ENCODE data around the gene FUS.
"Not testable (repeated sequence)": the region's sequence is repeated elsewhere in the genome, so short reads cannot be mapped to it uniquely, and the experiment has no call there.

FUS gene

DNA sequence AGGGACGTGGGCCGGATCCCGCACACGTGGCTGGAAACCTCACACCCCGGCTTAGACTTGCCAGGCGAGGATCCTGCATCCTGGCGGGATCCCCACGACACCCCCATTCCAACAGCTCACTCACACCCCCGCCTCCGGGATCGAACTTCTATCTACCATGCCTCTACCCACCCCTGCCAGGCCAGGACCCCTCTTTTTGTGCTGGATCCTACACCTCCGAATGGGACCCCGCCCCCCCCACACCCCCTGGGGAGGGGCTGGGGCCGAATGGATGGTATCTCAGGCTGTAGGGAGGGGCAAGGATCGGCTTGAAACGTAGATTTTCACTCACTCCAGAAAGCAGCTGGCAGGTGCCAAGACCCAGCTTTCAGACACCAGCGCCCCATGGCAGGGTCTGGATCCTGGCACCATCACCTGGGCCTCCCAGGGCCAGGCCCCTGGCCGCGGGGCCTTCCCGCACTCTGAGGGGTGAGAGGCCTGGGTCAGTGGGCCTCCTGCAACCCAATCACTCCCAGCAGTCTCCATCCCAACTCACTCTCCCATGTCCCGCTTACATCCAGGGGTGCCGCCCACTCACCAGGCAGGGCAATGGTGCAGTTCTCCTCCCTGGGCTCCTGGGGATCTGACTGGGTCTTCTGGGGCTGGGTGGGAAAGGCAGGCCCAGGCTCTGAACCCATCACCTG, 36.8 kb upstream of the FUS start:
- in situ Hi-C loops (cut with HindIII; ENCODE audit: low sequenced_read_pairs), result no loop called here

DNA sequence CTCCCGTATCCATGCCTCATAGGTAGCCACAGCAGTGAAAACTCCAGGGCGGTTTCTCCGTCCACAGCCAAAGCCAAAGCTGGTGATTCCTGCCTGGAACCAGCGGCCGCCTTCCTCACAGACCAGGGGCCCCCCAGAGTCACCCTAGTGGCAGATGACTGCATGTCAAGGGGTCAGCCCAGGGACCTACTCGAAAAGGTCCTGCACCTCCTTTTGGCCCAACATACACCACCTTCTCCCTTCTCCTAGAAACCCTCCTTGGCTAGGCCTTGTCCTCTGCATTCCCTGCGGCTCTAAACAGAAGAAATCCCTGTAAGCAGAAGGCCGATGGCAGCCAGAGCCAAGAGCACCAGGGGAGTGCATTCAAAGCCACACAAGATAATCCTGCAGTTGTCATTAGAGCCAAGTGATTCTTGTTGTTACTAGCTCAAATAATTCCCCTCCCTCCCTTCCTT, 36.2 kb upstream of the FUS start:
- in situ Hi-C loops (cut with HindIII; ENCODE audit: low sequenced_read_pairs), result no loop called here

DNA sequence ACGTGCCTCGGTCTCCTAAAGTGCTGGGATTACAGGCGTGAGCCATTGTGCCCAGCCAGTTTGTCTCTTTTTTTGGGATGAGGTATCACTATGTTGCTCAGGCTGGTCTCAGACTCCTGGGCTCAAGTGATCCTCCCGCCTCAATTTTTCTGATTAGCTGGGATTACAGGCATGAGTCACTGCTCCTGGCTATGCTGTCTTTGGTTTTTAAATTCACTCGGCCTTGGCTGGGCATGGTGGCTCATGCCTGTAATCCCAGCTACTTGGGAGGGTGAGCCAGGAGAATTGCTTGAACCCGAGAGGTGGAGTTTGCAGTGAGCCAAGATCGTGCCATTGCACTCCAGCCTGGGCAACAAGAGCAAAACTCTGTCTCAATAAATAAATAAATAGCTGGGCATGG, 35.5 kb upstream of the FUS start:
- in situ Hi-C loops (cut with HindIII; ENCODE audit: low sequenced_read_pairs), result not testable (repeated sequence)

DNA sequence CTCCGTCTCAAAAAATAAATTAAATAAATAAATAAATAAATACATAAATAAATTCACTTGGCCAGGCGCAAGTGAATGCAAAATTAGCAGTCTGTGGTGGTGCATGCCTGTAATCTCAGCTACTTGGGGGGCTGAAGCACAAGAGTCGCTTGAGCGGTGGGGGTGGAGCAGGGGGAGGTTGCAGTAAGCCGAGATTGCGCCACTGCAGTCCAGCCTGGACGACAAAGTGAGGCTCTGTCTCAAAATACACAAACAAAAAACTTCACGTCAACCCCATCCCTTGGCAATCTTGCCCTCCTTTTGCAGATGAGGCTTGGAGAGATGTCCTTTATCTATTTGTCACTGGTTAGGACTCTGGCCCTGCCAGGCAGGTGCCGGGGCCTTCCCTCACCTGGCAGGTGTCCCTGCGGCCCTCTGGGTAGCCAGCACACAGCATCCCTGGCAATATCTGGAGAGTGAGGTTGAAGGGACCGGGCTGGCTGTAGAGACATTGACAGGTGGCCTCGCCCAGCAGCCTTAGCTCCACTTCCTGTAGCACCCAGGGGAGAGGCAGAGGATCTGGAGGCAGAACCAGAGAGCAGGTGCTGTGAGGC, 34.4 kb upstream of the FUS start:
- in situ Hi-C loops (cut with HindIII; ENCODE audit: low sequenced_read_pairs), result no loop called here

DNA sequence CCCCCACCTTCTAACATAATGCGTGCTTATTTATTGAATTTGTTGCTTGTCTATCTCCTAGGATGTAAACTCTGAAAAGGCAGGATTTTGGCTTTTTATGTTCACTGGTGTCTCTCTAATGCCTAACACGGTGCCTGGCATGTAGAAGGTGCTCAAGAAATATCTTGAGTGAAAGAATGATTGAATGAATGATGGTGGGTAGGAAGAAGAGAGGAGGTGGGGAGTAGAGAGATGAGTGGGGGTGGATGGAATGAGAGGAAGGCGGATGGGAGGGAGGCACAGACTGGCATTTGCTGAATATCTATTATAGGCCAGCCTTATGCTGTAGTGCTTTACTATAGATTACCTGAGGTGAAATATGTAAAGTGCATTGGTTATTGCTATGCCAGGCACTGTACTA, 32.4 kb upstream of the FUS start:
- in situ Hi-C loops (cut with HindIII; ENCODE audit: low sequenced_read_pairs), result no loop called here

DNA sequence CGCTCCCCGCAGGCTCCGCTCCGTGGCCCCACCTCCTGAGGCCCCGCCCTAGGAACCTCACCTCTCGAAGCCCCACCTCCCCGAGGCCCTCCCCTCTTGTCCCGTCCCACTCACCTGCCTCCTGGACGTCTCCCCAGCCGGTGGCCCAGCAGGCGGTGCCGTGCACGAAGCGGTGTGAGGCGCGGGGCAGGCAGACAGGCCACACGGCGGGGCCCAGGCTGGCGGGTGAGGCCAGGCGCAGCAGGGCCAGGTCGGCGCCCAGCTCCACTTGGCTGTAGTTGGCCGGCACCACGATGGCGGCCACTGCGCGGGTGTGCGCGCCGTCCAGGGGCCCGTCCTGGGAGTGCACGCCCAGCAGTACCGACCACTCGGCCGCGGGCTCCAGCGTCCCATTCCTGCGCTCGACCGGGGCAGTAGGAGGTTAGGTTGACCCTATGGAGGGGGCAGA, 31.6 kb upstream of the FUS start:
- in situ Hi-C loops (cut with HindIII; ENCODE audit: low sequenced_read_pairs), result no loop called here

DNA sequence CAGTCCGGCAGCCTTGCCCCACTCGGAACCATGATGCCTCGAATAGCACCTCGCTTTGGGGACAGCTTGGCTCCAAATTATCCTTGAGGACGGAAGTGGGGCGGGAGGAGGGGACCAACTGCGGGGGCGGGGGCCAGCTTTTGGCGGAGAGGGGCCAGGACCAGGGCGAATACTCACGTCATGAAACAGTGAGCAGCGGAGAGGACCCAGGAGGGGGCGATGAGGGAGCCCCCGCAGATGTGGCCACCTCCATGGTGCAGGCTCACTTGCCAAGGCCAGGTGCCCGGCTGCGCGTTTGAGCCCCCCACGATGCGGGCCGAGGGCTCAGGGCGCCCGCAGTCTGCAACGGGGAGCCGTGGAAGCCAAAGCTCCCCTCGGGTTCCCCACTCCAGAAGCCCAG, 31.0 kb upstream of the FUS start:
- in situ Hi-C loops (cut with HindIII; ENCODE audit: low sequenced_read_pairs), result no loop called here

DNA sequence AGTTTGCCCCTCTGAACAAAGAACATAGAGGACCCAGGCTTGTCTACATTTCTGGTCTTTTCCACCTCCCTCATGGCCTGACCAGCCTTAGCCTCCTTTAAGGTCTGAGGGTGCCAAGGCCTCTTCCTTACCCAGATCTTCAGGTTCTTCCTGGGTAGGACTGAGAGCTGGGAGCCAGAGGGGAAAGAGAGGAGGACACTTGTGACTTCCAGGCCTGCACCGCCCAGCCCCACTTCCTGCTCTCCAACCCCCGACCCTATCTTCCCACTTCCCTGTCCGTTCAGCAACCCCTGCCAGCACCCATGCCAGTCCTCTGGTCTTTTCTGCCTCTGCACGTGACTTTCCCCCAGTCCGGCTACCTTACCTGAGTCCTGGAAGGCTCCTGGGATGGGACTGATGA, 30.6 kb upstream of the FUS start:
- in situ Hi-C loops (cut with HindIII; ENCODE audit: low sequenced_read_pairs), result no loop called here

DNA sequence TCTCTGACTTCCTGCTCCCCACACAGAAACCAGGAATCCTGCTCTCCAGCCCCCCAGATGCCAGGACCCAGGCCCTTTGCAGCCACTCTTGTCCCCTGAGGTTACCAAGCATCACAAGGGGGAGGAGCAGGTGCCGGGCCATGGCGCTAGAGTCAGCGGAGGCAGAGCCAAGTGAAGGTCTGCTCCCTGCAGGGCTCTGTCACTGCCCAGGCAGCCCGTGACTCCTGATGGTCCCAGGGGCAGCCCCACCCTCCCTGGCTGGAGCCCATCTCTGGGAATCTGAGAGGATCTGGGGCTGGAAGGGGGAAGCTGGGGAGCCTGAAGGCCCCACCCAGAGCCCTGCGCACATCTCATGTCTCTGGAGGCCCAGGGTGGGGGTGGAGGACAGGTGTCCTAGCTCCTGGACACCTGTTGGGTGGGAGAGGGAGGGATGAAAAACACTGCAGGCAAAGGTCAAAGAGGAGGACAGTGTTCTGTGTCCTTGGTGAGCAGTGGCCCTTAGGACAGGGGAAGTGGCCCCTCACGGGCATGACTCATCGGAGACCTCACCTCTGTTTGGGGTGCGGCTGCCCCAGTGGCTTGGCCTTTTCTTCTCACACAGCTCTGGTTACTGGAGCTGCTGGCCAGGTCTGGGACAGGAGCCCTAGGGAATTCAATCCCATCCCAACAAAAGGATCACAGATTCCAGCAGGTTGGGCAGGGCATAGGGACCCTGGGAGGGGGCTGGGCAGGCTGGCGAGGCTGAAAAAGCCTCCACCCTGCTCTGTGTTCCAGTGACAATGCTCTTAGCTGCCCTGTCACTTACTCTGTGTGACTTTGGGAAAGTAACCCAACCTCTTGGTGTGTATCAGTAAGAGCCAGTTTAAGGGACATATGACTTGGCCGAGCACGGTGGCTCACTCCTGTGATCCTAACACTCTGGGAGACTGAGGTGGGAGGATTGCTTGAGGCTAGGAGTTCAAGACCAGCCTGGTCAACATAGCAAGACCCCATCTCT, 29.7 kb upstream of the FUS start, which contains the start of gene PRSS36:
PRSS36 (minus strand) TSS at position 173 of the 997 bp plus-strand sequence; CDS start at position 142, 31 bp downstream.
- in situ Hi-C loops (cut with HindIII; ENCODE audit: low sequenced_read_pairs), result no loop called here

DNA sequence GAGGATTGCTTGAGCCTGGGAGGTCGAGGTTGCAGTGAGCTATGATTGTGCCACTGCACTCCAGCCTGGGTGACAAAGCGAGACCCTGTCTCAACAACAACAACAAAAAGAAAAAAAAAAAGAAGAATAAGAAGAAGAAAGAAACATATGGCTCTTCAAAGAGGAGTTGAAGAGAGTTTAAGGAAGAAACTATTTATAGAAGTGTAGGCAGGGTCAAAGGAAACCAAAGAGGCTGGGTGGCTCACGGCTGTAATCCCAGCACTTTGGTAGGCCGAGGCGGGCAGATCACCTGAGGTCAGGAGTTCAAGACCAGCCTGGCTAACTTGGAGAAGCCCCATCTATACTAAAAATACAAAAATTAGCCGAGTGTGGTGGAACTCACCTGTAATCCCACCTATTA, 29.0 kb upstream of the FUS start:
- in situ Hi-C loops (cut with HindIII; ENCODE audit: low sequenced_read_pairs), result not testable (repeated sequence)

DNA sequence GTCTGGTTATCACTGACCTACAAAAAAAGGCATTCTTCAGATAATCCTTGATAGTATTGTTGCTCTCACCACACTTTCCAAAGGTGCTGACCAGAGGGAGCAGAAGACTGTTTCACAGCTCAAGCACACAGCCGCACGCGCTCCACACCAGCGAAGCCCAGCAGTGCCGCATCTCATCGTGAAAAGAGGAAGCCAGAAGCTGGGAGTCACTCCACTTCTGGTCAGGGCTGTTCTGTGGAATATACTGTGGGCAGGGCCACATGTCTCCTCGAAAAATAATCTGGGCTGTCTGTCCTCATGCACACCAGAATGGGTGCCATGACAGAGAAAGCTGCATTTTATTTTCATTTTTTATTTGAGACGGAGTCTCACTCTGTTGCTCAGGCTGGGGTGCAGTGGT, 22.8 kb upstream of the FUS start:
- in situ Hi-C loops (cut with HindIII; ENCODE audit: low sequenced_read_pairs), result no loop called here

DNA sequence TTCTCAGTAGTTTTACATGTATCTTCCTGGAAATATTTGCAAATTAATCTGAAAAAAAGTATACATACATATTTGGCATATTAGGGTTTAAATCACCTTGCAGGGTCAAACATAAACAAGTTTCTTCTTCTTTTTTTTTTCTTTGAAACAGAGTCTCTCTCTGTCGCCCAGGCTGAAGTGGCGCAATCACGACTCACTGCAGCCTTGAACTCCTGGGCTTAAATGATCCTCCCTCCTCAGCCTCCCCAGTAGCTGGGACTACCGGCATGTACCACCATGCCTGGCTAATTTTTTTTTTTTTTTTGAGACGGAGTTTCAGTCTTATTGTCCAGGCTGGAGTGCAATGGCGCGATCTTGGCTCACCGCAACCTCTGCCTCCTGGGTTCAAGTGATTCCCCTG, 12.6 kb upstream of the FUS start:
- in situ Hi-C loops (cut with HindIII; ENCODE audit: low sequenced_read_pairs), result no loop called here

DNA sequence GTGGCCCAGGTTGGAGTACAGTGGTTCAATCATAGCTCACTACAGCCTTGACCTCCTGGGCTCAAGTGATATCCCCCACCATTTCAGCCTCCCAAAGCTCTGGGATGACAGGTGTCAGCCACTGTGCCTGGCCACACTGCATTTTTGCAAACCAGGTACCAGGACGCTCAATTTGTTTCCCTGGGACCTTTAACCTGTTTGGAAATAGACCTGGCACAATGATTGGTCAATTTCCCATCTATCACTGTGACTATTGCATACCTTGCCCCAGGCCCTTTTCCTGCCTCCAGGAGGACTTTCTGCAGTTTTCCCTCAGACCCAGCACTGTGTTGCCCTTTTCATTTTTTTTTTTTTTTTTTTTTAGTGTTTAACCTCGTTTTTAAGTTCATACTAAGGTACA, 11.1 kb upstream of the FUS start:
- in situ Hi-C loops (cut with HindIII; ENCODE audit: low sequenced_read_pairs), result no loop called here

DNA sequence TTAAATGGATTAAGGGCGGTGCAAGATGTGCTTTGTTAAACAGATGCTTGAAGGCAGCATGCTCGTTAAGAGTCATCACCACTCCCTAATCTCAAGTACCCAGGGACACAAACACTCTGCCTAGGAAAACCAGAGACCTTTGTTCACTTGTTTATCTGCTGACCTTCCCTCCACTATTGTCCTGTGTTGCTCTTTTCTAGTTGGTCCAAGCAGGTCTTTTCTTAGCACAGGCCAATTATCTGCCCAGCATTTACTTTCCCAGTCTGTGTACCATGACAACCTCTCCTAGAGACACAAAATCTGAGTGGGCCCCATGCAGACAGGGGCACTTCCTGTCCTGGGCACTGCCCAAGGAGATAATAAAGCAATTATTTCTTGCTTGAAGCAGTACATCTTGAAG, 9.9 kb upstream of the FUS start:
- in situ Hi-C loops (cut with HindIII; ENCODE audit: low sequenced_read_pairs), result not testable (repeated sequence)

DNA sequence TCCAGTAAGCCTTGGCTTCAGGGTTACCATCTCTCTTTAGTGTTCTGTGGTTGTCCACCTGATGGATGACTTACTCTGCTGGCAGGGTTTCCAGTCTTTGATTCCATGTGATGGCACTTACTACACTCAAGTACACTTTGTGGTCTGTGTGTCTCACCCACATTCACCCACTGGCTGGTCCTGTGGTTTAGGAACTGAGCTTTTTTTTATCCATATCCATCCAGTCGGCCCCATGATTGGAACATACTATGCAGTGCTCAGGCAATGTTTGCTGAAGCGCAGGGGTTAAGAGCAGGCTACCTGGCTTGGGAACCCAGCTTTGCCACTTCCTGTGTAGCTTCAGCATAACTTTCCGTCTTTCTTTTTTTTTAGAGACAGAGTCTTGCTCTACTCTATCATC, 2.8 kb upstream of the FUS start:
- in situ Hi-C loops (cut with HindIII; ENCODE audit: low sequenced_read_pairs), result no loop called here

DNA sequence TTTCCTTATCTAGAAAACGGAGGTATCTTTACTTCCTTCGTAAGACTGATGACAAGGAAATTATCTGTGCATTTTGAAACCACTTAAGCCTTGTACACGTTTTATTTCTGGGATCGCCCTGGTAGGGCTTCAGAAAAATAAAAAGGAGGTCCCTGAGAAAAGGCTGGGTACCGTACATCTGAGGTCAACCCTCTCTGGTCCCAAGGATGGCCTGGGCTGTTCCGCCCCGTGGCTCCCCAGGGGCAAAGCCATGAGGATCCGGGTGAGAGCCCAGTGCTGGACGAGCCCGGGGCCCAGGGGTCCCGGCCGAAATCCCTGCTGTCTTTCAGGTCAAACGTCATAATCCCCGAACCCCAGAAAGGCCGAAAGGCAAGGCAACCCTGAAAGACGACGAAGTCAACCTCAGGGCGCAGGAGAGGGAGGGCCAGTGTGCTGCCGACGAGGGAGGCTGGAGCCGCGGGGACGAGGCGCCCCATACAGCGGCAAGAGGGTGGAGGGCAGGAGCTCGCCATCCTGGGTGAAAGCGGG, 656 bp upstream of the FUS start:
- in situ Hi-C loops (cut with HindIII; ENCODE audit: low sequenced_read_pairs), result no loop called here

DNA sequence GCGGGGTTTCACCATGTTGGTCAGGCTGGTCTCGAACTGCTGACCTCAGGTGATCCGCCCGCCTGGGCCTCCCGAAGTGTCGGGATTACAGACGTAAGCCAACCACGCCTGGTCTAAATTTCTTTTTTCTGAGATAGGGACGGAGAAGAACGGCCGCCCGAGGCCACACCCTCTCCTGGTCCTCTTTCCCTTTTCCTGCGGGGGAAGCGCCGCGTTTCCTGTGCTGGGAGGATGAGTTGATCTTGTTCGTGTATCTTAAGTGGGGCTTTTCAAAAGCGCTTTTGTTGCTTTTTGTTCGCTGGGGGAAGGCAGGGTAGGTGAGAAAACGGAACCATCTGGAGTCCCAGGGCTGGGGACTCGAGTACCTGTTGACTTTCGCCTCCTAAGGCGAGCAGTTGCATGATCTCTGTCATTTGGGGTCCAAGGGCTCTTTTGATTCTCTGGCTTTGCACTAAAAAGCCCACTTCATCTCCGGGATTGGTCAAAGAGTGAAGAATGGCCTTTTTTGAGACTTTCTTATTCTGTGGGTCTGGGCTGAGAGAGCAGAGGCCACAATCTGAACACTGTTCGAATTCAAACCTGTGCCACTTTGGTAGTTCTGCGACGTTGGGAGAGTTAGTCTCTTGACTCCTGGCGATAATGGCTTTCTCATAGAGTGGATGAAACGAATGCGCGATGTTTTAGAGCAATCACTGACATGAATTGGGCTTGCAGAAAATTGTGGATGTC, 1.3 kb downstream of the FUS start:
- in situ Hi-C loops (cut with HindIII; ENCODE audit: low sequenced_read_pairs), result no loop called here

DNA sequence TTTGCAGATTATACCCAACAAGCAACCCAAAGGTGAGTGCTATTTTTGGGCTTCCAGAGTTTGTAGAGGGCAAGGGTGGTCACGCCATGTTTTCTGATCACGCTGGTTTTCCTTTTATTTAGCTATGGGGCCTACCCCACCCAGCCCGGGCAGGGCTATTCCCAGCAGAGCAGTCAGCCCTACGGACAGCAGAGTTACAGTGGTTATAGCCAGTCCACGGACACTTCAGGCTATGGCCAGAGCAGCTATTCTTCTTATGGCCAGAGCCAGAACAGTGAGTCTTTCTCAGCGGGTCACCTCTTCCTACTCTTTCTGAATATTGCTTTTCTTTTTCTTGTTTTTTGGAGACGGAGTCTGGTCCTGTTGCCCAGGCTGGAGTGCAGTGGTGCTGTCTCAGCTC, 2.5 kb downstream of the FUS start:
- in situ Hi-C loops (cut with HindIII; ENCODE audit: low sequenced_read_pairs), result no loop called here

DNA sequence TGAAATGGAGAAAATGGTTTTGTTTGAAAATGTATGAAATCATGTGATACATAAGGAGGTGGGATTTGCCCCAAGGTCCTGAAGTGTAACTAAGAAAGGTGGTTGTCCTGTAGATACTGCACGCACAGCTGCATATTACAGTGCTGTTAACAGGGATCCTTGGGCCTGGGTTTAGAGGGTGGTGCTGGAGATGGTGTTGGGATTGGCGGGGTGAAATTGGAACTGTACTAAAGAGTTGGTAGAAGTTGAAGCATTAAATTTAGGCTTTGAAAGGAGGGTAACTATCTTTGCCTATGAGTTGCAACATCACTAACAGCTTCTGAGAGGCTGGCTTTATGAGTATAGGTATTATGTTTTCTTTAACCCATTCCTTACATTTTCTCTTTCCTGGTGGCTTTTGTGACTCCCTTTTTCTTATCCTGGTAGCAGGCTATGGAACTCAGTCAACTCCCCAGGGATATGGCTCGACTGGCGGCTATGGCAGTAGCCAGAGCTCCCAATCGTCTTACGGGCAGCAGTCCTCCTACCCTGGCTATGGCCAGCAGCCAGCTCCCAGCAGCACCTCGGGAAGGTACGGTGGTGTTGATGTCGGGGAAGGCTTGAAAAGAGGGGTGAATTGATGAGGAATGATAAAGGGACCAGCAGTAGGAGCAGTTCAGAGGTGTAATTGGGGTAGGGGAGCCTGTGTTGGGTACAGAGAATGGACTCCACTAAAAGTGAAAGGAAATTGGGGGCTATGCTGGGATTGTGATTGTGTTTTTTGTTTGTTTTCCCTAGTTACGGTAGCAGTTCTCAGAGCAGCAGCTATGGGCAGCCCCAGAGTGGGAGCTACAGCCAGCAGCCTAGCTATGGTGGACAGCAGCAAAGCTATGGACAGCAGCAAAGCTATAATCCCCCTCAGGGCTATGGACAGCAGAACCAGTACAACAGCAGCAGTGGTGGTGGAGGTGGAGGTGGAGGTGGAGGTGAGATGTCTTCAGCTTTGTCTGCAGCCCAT, 3.8 kb downstream of the FUS start:
- in situ Hi-C loops (cut with HindIII; ENCODE audit: low sequenced_read_pairs), result no loop called here
